Stimulated activated CD4-positive, alpha-beta T cell treated with anti-CD3 and anti-CD28 coated beads, Interleukin-4, amount 100 ng/mL, for 24 hours (primary cell): ENCODE measurements around the gene HSPA5.
"Not testable (repeated sequence)": the region's sequence is repeated elsewhere in the genome, so short reads cannot be mapped to it uniquely, and the experiment has no call there.

Experiments used
- DNase-seq: peaks from one replicate; pipeline ENCODE4 v3.0.0-alpha.2; 2020

Gene HSPA5

DNA sequence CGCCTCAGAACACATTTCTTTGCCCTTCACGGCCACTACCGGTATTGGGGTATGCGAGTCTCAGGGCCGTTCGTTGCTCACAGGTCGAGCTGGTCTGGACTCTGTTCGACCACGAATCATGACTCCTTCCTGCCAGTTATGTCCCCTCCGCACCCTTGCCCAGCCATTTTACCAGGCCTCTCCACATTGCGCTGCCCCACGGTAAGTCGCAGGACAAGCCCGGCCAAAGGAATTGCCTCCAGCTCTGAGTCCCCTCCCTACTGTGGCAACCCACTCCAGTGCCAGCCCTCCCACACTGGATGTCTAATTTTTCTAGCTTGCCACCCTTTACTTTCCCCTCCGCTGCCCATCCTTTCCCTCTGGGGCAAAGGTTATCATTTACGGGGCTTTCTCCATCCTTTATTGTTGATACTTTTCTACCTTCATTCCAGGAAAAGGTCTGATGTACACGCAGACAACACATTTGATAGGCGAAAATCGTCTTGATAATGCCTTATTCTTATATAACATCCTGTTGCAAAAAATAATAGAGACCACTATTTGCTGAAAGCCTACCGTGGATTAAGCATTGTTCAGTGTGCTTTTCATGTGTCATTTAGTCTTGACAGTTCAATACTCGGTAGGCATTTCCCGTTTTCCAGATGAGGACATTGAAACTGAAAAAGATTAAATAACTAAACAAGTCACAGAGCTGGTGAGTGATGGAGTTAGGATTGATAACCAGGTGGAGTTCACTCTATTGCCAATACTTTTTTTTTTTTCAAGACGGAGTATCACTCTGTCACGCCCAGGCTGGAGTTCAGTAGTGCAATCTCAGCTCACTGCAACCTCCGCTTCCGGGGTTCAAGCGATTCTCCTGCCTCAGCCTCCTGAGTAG is 958 bp upstream of the HSPA5 start:
- no peak for DNase-seq

DNA sequence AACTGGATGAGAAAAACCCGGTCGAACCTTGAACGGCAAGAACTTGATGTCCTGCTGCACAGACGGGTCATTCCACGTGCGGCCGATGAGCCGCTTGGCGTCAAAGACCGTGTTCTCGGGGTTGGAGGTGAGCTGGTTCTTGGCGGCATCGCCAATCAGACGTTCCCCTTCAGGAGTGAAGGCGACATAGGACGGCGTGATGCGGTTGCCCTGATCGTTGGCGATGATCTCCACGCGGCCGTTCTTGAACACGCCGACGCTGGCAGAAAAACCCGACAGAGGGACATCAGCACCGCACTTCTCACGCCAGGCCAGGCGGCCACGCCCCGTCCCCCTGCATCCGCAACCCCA is 519 bp downstream of the HSPA5 start:
- peak; percentile 48 for DNase-seq

- DNase-seq: no peak
Observed at GRCh38 chr9:125239631-125240597, 1.2 kb downstream of the HSPA5 start.

- no peak for DNase-seq
Observed at GRCh38 chr9:125238915-125239446, 2.2 kb downstream of the HSPA5 start.

- no peak for DNase-seq
Observed at GRCh38 chr9:125238127-125238914, 2.8 kb downstream of the HSPA5 start.

DNA sequence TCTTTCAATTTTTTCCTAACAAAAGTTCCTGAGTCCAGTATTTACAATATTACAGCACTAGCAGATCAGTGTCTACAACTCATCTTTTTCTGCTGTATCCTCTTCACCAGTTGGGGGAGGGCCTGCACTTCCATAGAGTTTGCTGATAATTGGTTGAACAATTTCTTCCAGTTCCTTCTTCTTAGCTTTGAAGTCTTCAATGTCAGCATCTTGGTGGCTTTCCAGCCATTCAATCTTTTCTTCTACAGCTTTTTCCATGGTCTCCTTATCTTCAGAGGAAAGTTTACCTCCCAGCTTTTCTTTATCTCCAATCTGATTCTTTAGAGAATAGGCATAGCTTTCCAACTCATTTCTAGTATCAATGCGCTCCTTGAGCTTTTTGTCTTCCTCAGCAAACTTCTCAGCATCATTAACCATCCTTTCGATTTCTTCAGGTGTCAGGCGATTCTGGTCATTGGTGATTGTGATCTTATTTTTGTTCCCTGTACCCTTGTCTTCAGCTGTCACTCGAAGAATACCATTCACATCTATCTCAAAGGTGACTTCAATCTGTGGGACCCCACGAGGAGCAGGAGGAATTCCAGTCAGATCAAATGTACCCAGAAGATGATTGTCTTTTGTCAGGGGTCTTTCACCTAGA is 4.5 kb downstream of the HSPA5 start:
- not testable (repeated sequence) for DNase-seq

GRCh38 chr9:125235804-125236519 is 5.2 kb downstream of the HSPA5 start:
- DNase-seq: no peak

DNA sequence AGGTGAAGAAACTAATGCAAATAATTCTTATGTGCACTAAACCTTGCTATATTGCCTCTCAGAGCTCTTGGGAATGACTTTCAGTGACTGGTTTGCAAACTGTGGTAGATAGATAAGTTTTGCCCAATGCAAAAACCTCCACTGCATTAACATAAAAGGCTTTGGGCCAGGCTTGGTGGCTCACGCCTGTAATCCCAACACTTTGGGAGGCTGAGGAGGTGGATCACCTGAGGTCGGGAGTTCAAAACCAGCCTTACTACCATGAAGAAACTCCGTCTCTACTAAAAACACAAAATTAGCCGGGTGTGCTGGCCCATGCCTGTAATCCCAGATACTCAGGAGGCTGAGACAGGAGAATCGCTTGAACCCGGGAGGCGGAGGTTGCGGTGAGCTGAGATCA is 7.0 kb downstream of the HSPA5 start:
- DNase-seq: not testable (repeated sequence)

DNA sequence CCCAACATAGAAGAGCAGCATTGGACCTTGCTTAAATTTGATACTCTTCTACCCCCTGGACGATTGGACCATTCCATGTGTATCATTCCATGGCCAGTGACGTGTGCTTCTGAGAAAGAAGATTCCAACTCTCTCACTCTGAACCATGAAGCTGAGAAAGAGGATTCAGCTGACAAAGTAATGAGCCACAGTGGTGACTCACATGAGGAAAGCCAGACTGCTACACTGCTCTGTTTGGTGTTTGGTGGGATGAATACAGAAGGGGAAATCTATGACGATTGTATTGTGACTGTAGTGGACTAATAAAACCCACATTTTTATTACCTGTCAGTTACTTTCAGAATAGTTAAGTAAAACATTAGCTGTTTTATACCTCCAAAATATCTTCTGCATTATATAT is 7.5 kb downstream of the HSPA5 start:
- no peak for DNase-seq

GRCh38 chr9:125227761-125228160 is 13.4 kb downstream of the HSPA5 start:
- DNase-seq: no peak

GRCh38 chr9:125224858-125225257 is 16.3 kb downstream of the HSPA5 start:
- DNase-seq: not testable (repeated sequence)

GRCh38 chr9:125218621-125219020 is 22.5 kb downstream of the HSPA5 start:
- DNase-seq: no peak

- DNase-seq: no peak
Observed at GRCh38 chr9:125214186-125214585, 27.0 kb downstream of the HSPA5 start.

DNA sequence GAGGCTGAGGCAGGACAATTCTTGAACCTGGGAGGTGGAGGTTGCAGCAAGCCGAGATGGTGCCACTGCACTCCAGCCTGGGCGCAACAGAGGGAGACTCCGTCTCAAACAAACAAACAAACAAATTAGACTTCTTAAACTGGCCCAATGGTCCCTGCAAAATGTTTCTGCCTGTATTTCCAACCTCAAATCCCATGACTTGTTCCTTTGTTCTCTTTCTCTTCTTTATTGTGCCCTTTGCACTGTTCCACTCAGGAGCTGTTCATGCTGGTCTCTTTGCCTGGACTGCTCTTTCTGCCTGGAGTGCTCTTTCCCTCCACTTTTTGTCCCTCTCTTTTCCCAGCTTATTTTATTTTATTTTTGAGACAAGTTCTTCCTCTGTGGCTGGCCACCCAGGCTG is 36.7 kb downstream of the HSPA5 start:
- DNase-seq: no peak

- DNase-seq: no peak
Observed at GRCh38 chr9:125202846-125203618, 38.1 kb downstream of the HSPA5 start.

DNA sequence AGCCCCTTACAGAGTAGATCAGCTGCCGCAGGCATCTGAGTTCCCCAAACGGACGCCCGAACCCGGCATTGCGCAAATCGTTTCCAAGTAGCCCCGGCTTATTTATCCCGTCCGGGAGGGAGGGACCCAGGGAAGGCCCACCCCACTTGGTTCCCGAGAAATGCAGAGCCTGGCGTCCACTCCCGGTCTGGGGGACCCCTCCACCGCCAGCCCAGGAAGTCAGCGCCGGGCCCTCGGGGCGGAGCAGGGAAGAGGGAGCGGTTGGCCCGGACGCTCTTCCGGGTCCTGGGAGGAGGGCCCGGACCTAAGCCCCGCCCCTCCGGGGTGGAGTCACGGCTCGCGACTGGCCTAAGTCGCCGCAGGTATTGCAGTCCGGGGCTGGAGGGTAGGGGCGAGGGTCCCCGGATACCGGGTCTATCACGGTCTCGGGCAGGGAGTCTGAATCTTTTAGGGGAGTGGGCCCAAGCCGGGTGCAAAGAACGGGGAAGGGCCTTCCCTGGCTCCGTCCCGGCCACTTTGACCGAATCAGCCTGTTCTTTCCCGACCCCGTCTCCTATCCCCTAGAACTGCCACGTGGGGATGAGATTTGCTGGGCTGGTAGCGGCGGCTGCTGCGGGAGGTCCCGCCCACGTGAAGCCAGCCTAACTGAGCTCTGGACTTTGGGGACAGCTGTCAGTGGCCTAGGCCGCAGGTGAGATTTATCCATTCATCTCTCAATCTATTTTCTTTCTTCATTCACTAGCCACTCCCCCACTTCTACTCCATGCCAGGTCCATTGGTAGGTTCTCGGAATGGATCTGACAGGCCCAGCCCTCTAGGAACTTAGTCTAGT is 40.7 kb downstream of the HSPA5 start, which contains the start of gene RABEPK:
TSS of gene RABEPK (plus strand) at position 327 of the 832 bp plus-strand sequence. CDS start 2,472 bp downstream, outside the sequence.
- DNase-seq: peak; percentile 90

DNA sequence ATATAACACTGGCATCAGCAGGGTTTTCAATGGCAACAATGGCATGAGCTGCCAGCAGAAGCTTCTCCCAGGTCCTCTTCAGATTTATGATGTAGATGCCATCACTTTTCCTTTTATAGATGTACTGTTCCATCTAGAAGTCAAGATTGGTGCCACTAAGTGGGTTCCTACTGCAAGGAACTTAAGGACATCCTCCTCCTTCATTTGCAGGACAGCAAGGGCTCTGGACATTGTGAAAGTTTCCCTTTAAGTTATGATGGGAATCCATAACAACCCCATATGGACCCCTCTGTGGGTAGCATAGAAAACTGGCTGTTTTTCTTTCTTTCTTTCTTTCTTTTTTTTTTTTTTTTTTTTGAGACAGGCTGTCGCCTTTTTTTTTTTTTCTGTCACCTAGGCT is 45.6 kb downstream of the HSPA5 start:
- not testable (repeated sequence) for DNase-seq

GRCh38 chr9:125194466-125194865 is 46.7 kb downstream of the HSPA5 start:
- DNase-seq: not testable (repeated sequence)

DNA sequence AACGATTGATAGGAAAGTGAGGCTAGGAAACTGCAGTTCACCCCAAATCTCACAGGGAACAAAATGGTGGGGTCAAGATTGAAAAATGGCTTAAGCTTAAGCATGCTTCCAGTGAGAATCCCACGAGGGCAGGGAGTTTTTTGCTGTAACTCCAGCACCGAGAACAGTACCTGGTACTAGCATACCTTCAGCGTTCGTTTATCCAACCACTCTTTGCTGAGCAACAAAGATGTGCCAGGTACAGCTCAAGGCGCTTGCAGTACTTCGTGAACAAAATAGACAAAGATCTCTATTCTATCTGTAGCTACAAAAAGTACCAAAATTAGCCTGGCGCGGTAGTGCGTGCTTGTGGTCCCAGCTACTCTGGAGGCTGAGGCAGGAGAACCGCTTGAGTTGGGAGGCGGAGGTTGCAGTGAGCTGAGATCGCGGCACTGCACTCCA is 50.8 kb downstream of the HSPA5 start:
- peak; percentile 14 for DNase-seq
